IPS-20b (cell line): Measurements from ENCODE around the gene MYO1F.

ENCODE experiments used
- H3K27ac ChIP-seq: one replicate; pipeline ENCODE4 v1.5.1; 2013; ENCODE audit warnings: low read length
- H3K27me3 ChIP-seq: 2 replicates; pipeline ENCODE4 v1.6.1; 2013; ENCODE audit warnings: mild to moderate bottlenecking, low read length, inconsistent platforms; ENCODE audit not compliant: insufficient read depth
- H3K36me3 ChIP-seq: 2 replicates; pipeline ENCODE4 v1.6.1; 2013; ENCODE audit warnings: low read depth, mild to moderate bottlenecking, inconsistent platforms, low read length, moderate library complexity; ENCODE audit not compliant: insufficient read depth
- H3K4me1 ChIP-seq: 2 replicates; pipeline ENCODE4 v1.6.1; 2013; ENCODE audit warnings: mild to moderate bottlenecking, control low read depth, inconsistent platforms, low read length, moderate library complexity; ENCODE audit not compliant: insufficient read depth
- H3K4me3 ChIP-seq: 2 replicates; pipeline ENCODE4 v1.5.1; 2013; ENCODE audit warnings: mild to moderate bottlenecking, low read length, inconsistent platforms
- H3K9ac ChIP-seq: 2 replicates; pipeline ENCODE4 v1.6.1; 2013; ENCODE audit warnings: low read depth, mild to moderate bottlenecking, inconsistent platforms, low read length, moderate library complexity
- H3K9me3 ChIP-seq: 2 replicates; pipeline ENCODE4 v1.6.1; 2013; ENCODE audit warnings: mild to moderate bottlenecking, low read depth, low read length, inconsistent platforms; ENCODE audit not compliant: insufficient read depth

MYO1F gene

GRCh38 chr19:8487137-8487851 lies 89.9 kb downstream of the MYO1F start:
- no peaks in the 10 kb centered on the region for H3K9me3 ChIP-seq
- no peak overlapping the region for H3K4me3 ChIP-seq
- H3K4me1 ChIP-seq, result no peaks in the 10 kb centered on the region
- no peaks in the 10 kb centered on the region for H3K27me3 ChIP-seq
- H3K36me3 ChIP-seq, result peaks cover 75% of the 10 kb centered on the region
- no peak overlapping the region for H3K27ac ChIP-seq
- no peak overlapping the region for H3K9ac ChIP-seq

- no peak overlapping the region for H3K27ac ChIP-seq
- no peak overlapping the region for H3K9ac ChIP-seq
- H3K9me3 ChIP-seq, result no peaks in the 10 kb centered on the region
- no peaks in the 10 kb centered on the region for H3K4me1 ChIP-seq
- no peak overlapping the region for H3K4me3 ChIP-seq
- H3K36me3 ChIP-seq, result peaks cover 80% of the 10 kb centered on the region
- H3K27me3 ChIP-seq, result no peaks in the 10 kb centered on the region
Measured at GRCh38 chr19:8486661-8487136, 90.5 kb downstream of the MYO1F start.

GRCh38 chr19:8485561-8486371 lies 91.5 kb downstream of the MYO1F start:
- Histone ChIP-seq H3K27me3 (no peaks in the 10 kb centered on the region), H3K4me3 (no peak overlapping the region), H3K36me3 (peaks cover 89% of the 10 kb centered on the region), H3K9me3 (no peaks in the 10 kb centered on the region), H3K27ac (no peak overlapping the region), H3K4me1 (no peaks in the 10 kb centered on the region), H3K9ac (no peak overlapping the region)

DNA sequence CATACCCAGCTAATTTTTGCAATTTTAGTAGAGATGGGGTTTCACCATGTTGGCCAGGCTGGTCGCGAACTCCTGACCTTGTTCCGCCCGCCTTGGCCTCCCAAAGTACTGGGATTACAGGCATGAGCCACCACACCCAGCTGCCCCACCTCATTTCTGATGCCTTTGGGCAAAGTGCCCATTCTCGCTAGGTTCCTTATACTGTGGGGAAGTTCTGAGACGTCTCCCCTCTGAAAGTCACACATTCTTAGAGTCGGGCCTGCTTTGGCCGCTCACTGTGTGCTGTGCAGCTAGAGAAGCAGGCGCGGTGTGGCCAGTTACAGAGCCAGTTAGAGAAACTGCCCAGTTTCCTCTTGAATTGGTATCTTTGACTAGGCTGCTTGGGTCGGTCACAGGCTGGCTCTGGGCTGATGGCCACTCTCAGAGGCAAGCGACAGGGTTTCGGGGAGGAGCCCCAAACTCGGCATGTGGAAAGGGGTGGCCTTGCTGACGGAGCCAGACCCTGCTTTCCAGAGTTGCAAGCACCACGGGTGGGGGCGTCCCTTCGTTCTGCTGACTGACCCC lies 92.8 kb downstream of the MYO1F start:
- Histone ChIP-seq H3K36me3 (peaks cover 90% of the 10 kb centered on the region), H3K4me3 (no peak overlapping the region), H3K9ac (no peak overlapping the region), H3K4me1 (no peaks in the 10 kb centered on the region), H3K27me3 (no peaks in the 10 kb centered on the region), H3K27ac (no peak overlapping the region), H3K9me3 (no peaks in the 10 kb centered on the region)

- no peak overlapping the region for H3K27ac ChIP-seq
- no peak overlapping the region for H3K4me3 ChIP-seq
- H3K36me3 ChIP-seq, result peaks cover 90% of the 10 kb centered on the region
- H3K27me3 ChIP-seq, result no peaks in the 10 kb centered on the region
- no peaks in the 10 kb centered on the region for H3K4me1 ChIP-seq
- no peak overlapping the region for H3K9ac ChIP-seq
- H3K9me3 ChIP-seq, result no peaks in the 10 kb centered on the region
Measured at GRCh38 chr19:8483165-8483564, 94.1 kb downstream of the MYO1F start.

DNA sequence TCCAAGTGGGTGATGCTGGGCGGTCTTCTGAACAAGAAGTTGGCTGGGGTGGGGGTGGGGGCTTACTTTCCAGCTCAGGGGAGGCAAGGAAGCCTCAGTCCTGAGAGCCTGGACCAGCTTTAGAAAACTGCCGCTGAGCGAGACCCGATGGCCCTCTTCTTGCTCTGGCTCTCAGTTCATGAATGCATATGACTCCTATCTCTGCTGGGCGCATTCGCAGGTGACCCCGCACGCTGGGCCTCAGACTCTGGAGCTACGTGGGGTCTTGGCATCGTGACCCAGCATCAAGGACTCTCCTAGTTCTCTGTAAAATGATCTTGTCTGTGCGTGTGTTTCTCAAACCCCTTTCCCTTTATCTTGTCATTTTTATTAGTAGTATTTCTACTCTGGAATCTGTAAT lies 94.5 kb downstream of the MYO1F start:
- H3K9ac ChIP-seq, result no peak overlapping the region
- no peak overlapping the region for H3K27ac ChIP-seq
- H3K36me3 ChIP-seq, result peaks cover 90% of the 10 kb centered on the region
- H3K4me1 ChIP-seq, result no peaks in the 10 kb centered on the region
- no peak overlapping the region for H3K4me3 ChIP-seq
- H3K27me3 ChIP-seq, result no peaks in the 10 kb centered on the region
- no peaks in the 10 kb centered on the region for H3K9me3 ChIP-seq

DNA sequence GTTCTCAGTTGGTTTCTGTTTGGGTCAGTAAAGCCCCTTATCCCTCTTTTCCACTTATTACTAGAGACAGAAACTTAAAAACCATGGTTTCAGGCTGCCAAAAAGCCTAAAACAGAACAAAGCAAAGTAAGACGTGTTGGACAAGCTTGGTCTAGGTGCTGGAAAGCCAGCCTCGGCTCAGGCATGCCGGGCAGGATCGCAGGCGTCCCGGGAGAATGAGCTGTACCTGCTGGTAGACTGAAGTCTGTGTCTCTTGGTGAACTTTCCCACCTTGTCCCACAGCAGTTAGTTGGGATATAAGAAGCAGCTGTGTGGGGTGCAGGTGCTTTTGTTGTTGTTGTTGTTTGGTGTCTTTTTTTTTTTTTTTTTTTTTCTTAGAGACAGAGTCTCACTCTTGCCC lies 95.6 kb downstream of the MYO1F start:
- H3K27ac ChIP-seq, result no peak overlapping the region
- peaks cover 90% of the 10 kb centered on the region for H3K36me3 ChIP-seq

GRCh38 chr19:8481201-8481600 lies 96.0 kb downstream of the MYO1F start:
- Histone ChIP-seq H3K27ac (no peak overlapping the region), H3K36me3 (peaks cover 90% of the 10 kb centered on the region)

More for the DNA sequence above, 95.6 kb downstream of the MYO1F start:
- Histone ChIP-seq H3K4me3 (no peak overlapping the region), H3K4me1 (no peaks in the 10 kb centered on the region), H3K27me3 (no peaks in the 10 kb centered on the region), H3K9me3 (no peaks in the 10 kb centered on the region), H3K9ac (no peak overlapping the region)

DNA sequence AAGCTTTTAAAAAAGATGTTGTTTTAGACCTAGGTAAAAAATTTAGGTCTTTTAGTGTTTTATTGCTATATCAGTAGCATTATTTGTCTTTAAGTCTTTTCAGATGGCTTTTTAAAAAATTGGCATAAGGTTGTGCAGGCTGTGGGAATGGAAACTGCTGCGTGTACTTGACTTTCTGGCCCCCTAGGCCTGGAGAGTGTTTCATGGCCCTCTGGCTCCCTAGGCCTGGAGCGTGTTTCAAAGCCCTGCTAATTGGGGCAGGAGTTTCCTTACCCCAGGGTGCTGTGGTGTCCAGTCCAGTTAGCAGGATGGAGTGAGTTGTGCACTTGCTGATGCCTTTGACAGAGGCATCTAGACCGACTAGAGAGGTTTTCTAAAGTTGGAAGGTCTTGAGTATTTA lies 98.6 kb downstream of the MYO1F start:
- Histone ChIP-seq H3K36me3 (peaks cover 90% of the 10 kb centered on the region), H3K27me3 (no peaks in the 10 kb centered on the region), H3K9me3 (no peaks in the 10 kb centered on the region), H3K9ac (no peak overlapping the region), H3K27ac (no peak overlapping the region), H3K4me3 (no peak overlapping the region), H3K4me1 (no peaks in the 10 kb centered on the region)

More at GRCh38 chr19:8481201-8481600, 96.0 kb downstream of the MYO1F start:
- Histone ChIP-seq H3K27me3 (no peaks in the 10 kb centered on the region), H3K9me3 (no peaks in the 10 kb centered on the region), H3K9ac (no peak overlapping the region), H3K4me1 (no peaks in the 10 kb centered on the region), H3K4me3 (no peak overlapping the region)

- Histone ChIP-seq H3K9ac (no peak overlapping the region), H3K27ac (no peak overlapping the region), H3K36me3 (peaks cover 90% of the 10 kb centered on the region), H3K9me3 (no peaks in the 10 kb centered on the region), H3K4me3 (no peak overlapping the region), H3K4me1 (no peaks in the 10 kb centered on the region), H3K27me3 (no peaks in the 10 kb centered on the region)
Measured at GRCh38 chr19:8477889-8478288, 99.4 kb downstream of the MYO1F start.

DNA sequence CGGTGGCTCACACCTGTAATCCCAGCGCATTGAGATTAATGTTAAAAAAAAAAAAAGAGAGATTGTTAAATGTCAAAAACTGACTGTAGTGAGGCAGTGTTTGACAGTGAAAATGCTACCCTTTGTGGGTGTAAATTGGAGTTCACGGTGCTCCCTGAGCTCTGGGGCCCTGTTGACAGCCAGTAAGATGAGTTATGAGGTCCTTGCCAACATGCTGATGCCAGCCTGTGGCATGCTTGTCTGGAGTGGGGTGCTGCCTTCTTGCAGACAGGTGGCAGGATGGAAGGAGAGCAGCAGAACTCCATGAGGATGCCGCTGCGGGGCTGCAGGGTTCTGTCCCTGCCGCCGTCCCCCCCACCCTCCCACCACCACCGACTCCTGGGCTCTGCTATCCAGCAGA lies 100.7 kb downstream of the MYO1F start:
- Histone ChIP-seq H3K4me3 (no peak overlapping the region), H3K4me1 (no peaks in the 10 kb centered on the region), H3K27ac (no peak overlapping the region), H3K9ac (no peak overlapping the region), H3K27me3 (no peaks in the 10 kb centered on the region), H3K36me3 (peaks cover 91% of the 10 kb centered on the region), H3K9me3 (no peaks in the 10 kb centered on the region)

DNA sequence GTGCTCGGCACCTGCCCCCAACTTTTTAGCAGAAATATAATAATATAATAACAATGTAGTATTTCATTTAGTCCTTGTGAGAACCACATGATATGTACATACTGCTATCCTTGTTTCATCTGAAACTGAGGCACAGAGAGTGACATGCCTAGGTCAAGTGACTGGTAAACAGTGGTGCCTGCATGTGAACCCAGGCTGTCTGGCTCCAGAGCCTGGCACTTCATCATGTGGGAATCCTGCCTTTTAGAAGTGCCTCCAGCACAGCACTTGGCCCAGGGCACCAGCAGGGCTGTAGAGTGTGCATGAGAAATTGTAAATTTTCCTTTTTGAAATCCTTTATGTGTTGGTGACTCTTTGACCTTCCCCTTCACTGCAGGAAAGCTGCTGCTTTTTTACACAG lies 102.2 kb downstream of the MYO1F start:
- Histone ChIP-seq H3K9me3 (no peaks in the 10 kb centered on the region), H3K27me3 (no peaks in the 10 kb centered on the region), H3K27ac (no peak overlapping the region), H3K9ac (no peak overlapping the region), H3K4me1 (no peaks in the 10 kb centered on the region), H3K36me3 (peaks cover 94% of the 10 kb centered on the region), H3K4me3 (no peak overlapping the region)
